ENCODE results near the gene SPRED2.

GRCh38 chr2:65378290-65378689 lies 54.1 kb downstream of the SPRED2 start:
- no peak for TF ChIP-seq CTCF (IDR thresholded peaks at IDR 0.05; ENCODE audit: low read depth, low read length, missing input control)
- no peak for TF ChIP-seq EGR1 (IDR thresholded peaks at IDR 0.05; ENCODE audit: low read depth in 2 of 2)
- TF ChIP-seq HNF4G (IDR thresholded peaks at IDR 0.05): no peak
- no peak for TF ChIP-seq RAD21 (IDR thresholded peaks at IDR 0.05)
- no peak for TF ChIP-seq SP1 (IDR thresholded peaks at IDR 0.05)
- TF ChIP-seq YY1 (IDR thresholded peaks at IDR 0.05): no peak
- no peak for TF ChIP-seq REST (IDR thresholded peaks at IDR 0.05)
- no peak for TF ChIP-seq MAX (IDR thresholded peaks at IDR 0.05)
- TF ChIP-seq HNF4A (conservative IDR thresholded peaks at IDR 0.05): no peak
- TF ChIP-seq NR2F2 (IDR thresholded peaks at IDR 0.05): no peak
- no peak for TF ChIP-seq TAF1 (conservative IDR thresholded peaks at IDR 0.05)
- TF ChIP-seq JUND (IDR thresholded peaks at IDR 0.05): no peak
